Measurements from ENCODE around the gene ELK3. TPM values are rescaled to one million over a fixed set of nuclear protein-coding genes. Genes with fewer than 3 reads are reported as not detected.

The ELK3 gene
- 29.1 TPM for total RNA-seq
- long read RNA-seq, full-length matches to known transcripts = 19 of 36 reads
- long read RNA-seq, partial matches to known transcripts = 10 of 36 reads
- long read RNA-seq, other reads (novel, unspliced or antisense) = 7 of 36 reads

DNA sequence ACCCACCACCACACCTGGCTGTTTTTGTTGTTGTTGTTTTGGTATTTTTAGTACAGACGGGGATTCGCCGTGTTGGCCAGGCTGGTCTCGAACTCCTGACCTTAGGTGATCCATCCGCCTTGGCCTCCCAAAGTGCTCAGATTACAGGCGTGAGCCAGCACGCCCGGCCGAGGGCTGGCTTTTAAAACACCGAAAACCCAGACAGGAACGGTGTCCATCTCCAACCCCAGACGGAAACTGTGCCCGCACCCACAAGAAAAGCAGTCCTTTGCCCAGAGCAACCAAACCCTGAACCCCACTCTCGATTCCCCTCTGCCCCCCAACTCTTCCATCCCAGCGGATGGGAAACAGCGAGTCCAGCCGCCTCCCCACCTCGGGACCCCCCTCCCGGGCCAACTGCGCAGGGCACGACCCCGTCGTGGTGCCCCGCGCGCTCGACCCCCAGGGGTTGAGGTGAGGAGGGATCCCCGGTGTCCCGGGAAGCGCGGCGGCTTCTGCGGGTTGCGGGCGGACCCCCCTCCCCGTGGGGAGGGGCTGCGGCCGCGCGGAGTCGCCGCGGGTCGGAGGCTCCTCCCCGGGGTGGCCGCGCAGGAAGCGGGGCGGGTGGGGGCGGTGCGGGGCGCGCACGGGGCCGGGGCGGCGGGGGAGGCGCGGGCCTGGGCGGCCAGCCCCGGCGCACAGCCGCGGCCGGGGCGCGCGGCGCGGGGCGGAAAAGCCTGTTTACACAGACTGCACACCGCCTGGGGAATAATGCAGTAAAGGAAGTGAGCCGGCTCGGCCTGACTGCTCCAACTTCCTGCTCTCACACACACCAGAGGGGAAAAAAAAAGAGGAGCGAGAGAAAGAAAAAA is at the start of gene ELK3:
Gene ELK3, plus strand, starts transcription at position 651 of the 851 bp plus-strand sequence.
- no peak for TF ChIP-seq CTCF (IDR thresholded peaks at IDR 0.05)
- DNase-seq (peak; percentile 76), ATAC-seq (peak; percentile 77 to 80)
- peak within 1 kb of the TSS; percentile 87 for H3K4me3 ChIP-seq
- H3K36me3 ChIP-seq = no peaks in the 10 kb centered on the region
- no peaks in the 10 kb centered on the region for H3K9me3 ChIP-seq
- intact Hi-C loops (cut with DNase I) = no loop called here
- peaks cover 30% of the 10 kb centered on the region for H3K4me1 ChIP-seq
- no peaks in the 10 kb centered on the region for H3K27me3 ChIP-seq (ENCODE audit: low read depth)
- peak within 1 kb of the TSS; percentile 89 for H3K27ac ChIP-seq

- H3K4me1 ChIP-seq = peaks cover 9% of the 10 kb centered on the region
- intact Hi-C loops (cut with DNase I) = no loop called here
- TF ChIP-seq CTCF (IDR thresholded peaks at IDR 0.05) = no peak
- H3K9me3 ChIP-seq = no peaks in the 10 kb centered on the region
- no peak overlapping the region for H3K27ac ChIP-seq
- no peaks in the 10 kb centered on the region for H3K36me3 ChIP-seq
- no peak overlapping the region for H3K4me3 ChIP-seq
- H3K27me3 ChIP-seq (ENCODE audit: low read depth) = no peaks in the 10 kb centered on the region
- DNase-seq = no peak
- no peak for ATAC-seq
Observed at GRCh38 chr12:96146747-96147146, 47.4 kb upstream of the ELK3 start.

GRCh38 chr12:96150442-96150841 is 43.7 kb upstream of the ELK3 start:
- H3K27me3 ChIP-seq (ENCODE audit: low read depth) = no peaks in the 10 kb centered on the region
- ATAC-seq = no peak

GRCh38 chr12:96152164-96152563 is 42.0 kb upstream of the ELK3 start:
- Histone ChIP-seq H3K27ac (no peak overlapping the region), H3K4me1 (no peaks in the 10 kb centered on the region), H3K9me3 (no peaks in the 10 kb centered on the region), H3K27me3 (ENCODE audit: low read depth) (no peaks in the 10 kb centered on the region), H3K4me3 (no peak overlapping the region), H3K36me3 (no peaks in the 10 kb centered on the region)
- DNase-seq (no peak), ATAC-seq (no peak)
- intact Hi-C loops (cut with DNase I) = no loop called here
- no peak for TF ChIP-seq CTCF (IDR thresholded peaks at IDR 0.05)

More at GRCh38 chr12:96150442-96150841, 43.7 kb upstream of the ELK3 start:
- no peak for DNase-seq
- Histone ChIP-seq H3K9me3 (no peaks in the 10 kb centered on the region), H3K36me3 (no peaks in the 10 kb centered on the region), H3K27ac (no peak overlapping the region), H3K4me3 (no peak overlapping the region), H3K4me1 (no peaks in the 10 kb centered on the region)
- intact Hi-C loops (cut with DNase I) = no loop called here
- no peak for TF ChIP-seq CTCF (IDR thresholded peaks at IDR 0.05)

DNA sequence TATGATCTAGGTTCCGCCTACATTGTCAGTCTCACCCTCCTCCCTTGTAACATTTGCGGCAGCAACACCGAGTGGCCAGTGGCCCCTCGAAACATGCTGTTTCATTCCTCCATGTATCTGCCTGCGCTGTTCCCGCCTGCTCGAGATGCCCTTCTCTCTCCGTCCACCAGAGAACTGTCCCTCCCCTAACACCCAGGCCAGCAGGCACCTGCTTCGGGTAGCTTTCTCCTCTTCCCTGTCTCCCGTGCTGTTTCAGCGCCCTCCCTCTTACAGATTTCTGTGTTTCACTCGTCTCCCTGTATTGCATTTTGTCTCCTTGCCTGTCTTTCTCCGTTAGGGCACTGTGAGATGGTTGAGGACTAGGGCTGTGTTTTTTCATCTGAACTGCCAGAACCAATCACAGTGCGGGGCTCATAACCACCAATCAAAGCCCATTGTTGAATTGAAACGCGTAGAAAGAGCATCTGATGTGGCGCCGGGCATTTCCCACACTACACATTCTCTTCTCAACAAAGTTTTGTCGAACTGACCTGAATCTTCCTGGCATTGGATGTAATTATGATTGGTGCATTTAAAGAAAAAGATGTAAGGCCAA is 40.9 kb upstream of the ELK3 start:
- no peak overlapping the region for H3K4me3 ChIP-seq
- intact Hi-C loops (cut with DNase I) = no loop called here
- H3K9me3 ChIP-seq = no peaks in the 10 kb centered on the region
- DNase-seq (no peak), ATAC-seq (no peak)
- H3K4me1 ChIP-seq = no peaks in the 10 kb centered on the region
- no peak for TF ChIP-seq CTCF (IDR thresholded peaks at IDR 0.05)
- H3K27ac ChIP-seq = no peak overlapping the region
- H3K27me3 ChIP-seq (ENCODE audit: low read depth) = no peaks in the 10 kb centered on the region
- H3K36me3 ChIP-seq = no peaks in the 10 kb centered on the region

Measured in lower lobe of right lung (tissue), 2 donors.